Lower leg skin (tissue), 3 donors: ENCODE data around the gene DPY19L2.
"Not testable (repeated sequence)": the region's sequence is repeated elsewhere in the genome, so short reads cannot be mapped to it uniquely, and the experiment has no call there.

Experiments
- POLR2A ChIP-seq, 2 donors: fragments of 450-650 bp; IDR thresholded peaks; one replicate each; pipeline ENCODE4 v1.6.1; 2016 to 2017; ENCODE audit warnings: antibody characterized with exemption in 2 of 2, mild to moderate bottlenecking in 1 of 2, moderate library complexity in 1 of 2
- TF ChIP-seq, protein P1 (sequence below), 3 donors: fragments of 450-650 bp; IDR thresholded peaks; one replicate each; pipeline ENCODE4 v1.5.1; 2016; ENCODE audit warnings: antibody characterized with exemption in 3 of 3, mild to moderate bottlenecking in 3 of 3, moderate library complexity in 2 of 3

DNA sequence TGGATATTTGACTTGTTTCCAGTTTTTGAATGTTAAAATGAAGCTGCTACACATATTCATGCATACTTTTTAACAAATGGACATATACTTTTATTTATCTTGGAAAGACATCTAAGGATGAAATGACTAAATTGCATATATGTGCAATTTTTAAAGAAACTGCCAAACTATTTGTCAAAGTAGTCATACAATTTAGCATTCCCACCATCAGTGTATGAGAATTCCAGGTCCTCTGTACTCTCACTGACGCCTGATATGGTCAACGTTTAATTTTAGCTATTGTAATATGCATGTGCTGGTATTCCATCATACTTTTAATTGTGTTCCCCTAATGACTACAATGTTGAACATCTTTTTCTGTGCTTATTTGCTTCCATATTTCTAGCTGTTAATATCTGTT is 22.5 kb upstream of the DPY19L2 start:
- TF ChIP-seq, protein P1, sequence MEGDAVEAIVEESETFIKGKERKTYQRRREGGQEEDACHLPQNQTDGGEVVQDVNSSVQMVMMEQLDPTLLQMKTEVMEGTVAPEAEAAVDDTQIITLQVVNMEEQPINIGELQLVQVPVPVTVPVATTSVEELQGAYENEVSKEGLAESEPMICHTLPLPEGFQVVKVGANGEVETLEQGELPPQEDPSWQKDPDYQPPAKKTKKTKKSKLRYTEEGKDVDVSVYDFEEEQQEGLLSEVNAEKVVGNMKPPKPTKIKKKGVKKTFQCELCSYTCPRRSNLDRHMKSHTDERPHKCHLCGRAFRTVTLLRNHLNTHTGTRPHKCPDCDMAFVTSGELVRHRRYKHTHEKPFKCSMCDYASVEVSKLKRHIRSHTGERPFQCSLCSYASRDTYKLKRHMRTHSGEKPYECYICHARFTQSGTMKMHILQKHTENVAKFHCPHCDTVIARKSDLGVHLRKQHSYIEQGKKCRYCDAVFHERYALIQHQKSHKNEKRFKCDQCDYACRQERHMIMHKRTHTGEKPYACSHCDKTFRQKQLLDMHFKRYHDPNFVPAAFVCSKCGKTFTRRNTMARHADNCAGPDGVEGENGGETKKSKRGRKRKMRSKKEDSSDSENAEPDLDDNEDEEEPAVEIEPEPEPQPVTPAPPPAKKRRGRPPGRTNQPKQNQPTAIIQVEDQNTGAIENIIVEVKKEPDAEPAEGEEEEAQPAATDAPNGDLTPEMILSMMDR (IDR thresholded peaks at IDR 0.05): not testable (repeated sequence)
- not testable (repeated sequence) for TF ChIP-seq POLR2A (IDR thresholded peaks at IDR 0.05)
